NCI-H1105 (cell line): ENCODE results near the gene GBGT1.

Source experiments
- DNase-seq: peaks from one replicate; lab custom pipeline; 2025; lab: John Stamatoyannopoulos, UW

GBGT1 gene

DNA sequence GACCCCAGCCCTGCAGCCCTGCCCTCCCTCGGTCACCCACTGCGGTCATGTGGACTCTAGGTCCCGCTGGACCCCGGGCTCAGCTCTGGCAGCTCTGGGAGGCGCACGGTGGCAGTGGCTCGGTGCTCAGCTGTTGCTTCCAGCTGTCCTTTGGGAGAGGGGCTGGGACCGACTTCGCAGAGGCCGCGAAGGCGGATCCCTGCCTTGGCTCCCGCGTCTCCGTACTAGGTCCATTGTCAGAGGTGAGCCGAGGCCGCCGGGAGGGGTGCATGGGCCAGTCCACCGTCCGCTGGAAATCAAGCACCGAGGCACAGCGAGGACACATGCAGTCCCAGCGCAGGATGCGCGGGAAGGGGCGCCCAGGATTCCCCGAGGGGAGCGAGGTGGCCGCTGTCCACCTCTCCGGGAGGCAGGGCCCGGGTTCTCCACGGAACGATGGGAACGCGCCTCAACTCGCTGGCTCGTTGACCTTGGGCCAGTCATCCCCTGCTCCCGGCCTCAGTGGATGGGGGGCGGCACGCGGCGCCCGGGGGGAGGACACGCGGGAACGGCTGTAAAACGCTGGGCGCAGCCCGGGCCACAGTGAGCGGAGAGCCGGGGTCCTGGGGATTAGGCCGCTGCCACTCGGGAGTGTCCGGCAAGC, 732 bp downstream of the GBGT1 start:
- no peak for DNase-seq

DNA sequence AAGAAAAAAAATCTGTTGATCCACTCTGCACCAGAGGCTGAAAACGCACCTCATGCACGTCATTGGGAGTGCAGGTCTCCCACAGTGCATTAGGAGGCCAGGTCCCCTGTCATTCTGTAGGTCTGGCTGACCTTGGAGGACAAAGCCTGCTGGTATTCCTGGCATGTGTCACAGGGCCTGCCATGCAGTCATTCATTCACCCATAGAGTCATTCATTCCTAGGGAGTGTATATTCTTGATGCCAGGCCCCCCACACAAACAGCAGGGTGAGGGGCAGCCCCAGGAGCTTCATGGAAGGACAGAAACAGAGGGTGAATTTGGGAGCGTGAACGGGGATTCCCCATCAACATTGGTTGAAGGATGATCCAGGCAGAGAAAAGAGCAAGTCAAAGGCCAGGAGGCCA, 2.2 kb downstream of the GBGT1 start:
- no peak for DNase-seq

GRCh38 chr9:133160742-133161546, 2.8 kb downstream of the GBGT1 start:
- no peak for DNase-seq

- no peak for DNase-seq
These were observed 5.0 kb downstream of the GBGT1 start for GRCh38 chr9:133158695-133159094.

GRCh38 chr9:133155156-133155555, 8.6 kb downstream of the GBGT1 start:
- no peak for DNase-seq

- DNase-seq: no peak
These were observed 9.4 kb downstream of the GBGT1 start for GRCh38 chr9:133154097-133154989.

GRCh38 chr9:133153227-133154096, 10.3 kb downstream of the GBGT1 start:
- DNase-seq: no peak

GRCh38 chr9:133151601-133152525, 11.9 kb downstream of the GBGT1 start:
- DNase-seq: no peak

GRCh38 chr9:133151041-133151440, 12.7 kb downstream of the GBGT1 start:
- DNase-seq: no peak

GRCh38 chr9:133149130-133150015, 14.3 kb downstream of the GBGT1 start:
- DNase-seq: peak; percentile 93

- DNase-seq: peak; percentile 4
These were observed 15.2 kb downstream of the GBGT1 start for GRCh38 chr9:133148199-133149129.

GRCh38 chr9:133147412-133148198, 16.1 kb downstream of the GBGT1 start:
- peak; percentile 62 for DNase-seq

DNA sequence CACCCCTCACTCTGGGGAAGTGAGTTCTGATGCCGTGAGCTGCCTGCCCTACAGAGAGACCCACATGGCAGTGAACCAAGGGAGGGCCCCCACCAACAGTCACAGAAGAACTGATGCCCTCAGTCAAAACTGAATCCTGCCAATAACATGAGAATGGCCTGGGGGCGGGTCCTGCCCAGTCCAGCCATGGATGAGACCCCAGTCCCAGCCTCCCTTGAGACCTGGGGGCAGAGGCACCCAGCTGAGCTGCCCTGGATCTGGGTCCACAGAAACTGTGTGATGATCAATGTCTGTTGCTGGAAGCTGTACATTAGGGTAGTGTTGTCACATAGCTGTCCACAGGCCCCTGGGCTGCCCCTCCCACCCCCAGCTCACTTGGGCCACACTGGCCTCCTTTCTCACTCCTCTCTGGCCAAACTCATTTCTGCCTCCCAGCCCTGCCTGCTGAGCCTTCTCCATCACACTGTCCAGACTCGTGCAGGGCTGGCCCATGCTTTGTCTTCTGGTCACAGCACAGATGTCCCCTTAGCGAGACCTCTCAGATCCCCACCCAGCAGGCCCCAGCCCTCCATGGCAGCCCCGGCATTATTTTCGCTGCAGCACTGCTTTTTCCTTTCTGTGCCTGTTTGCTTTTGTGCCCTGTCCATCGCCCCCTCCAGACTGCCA, 16.8 kb downstream of the GBGT1 start:
- DNase-seq: no peak

DNA sequence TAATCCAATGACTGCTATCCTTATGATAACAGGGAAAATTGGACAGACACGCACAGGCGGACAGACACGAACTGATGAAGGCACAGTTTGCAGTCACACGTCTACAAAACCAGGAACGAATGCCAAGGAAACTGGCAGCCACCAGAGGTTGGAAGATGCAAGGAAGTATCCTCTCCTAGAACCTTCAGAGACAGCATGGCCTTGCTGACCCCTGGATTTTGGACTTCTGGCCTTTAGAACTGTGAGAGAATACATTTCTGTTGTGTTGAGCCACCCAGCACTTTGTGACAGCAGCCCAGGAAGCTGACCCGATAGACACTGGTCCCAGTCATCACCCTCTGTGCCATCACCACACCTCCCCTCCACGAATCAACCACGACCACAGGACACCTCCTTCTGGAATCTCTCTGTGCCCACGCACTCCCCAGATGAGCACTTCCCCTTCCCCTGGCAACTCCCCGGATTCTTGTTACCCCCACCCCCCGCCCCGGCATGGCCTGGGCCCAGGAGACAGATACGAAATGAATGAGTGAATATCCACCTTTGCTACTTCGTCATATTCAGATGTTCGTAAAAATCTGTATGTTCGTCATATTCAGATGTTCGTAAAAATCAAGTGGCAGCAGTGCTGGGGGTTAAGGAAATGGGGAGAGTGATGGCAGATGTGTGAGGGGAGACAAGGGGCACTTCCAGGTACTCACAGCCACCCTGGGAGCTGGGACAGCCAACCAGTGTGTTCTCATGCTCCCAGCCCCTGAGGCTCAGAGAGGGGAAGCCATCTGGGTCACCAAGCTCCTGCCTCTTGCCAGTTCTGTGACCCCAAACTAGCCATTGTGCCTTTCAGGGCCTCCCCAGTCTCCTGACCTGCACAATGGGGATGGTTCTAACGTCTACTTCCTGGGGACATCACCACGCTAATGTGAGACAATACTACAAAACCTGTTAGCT, 18.5 kb downstream of the GBGT1 start:
- DNase-seq: no peak

GRCh38 chr9:133144142-133144903, 19.4 kb downstream of the GBGT1 start:
- DNase-seq: peak; percentile 47
